Measurements from ENCODE around the gene KAT2B.

DNA sequence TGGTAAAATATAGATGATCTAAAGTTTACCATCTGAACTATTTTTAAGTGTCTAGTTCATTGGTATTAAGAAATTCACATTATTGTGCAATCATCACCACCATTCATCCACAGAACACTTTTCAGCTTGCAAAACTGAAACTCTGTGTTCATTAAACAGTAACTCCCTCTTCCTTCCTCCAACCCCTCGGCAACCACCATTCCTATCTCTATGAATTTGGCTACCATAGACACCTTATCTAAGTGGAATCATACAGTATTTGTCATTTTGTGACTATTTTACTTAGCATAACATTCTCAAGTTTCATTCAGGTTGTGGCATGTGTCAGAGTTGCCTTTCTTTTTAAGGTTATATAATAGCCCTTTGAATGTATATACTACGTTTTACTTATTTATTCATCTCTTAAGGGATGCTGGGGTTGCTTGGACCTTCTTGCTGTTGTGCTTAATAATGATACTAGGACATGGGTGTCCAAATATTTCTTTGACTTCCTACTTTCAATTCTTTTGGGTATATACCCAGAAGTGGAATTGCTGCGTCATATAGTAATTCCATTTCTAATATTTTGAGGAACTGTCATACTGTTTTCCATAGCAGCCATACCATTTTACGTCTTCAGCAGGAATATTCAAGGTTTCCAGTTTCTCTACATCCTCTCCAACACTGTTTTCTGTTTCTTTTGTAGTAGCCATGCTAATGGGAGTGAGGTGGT is 20.9 kb downstream of the KAT2B start:
- no peak for TF ChIP-seq EZH2 (IDR thresholded peaks at IDR 0.05)
- no peak for TF ChIP-seq POLR2AphosphoS5 (IDR thresholded peaks at IDR 0.05; ENCODE audit: borderline replicate concordance, low read depth, low read length)
- no peak for TF ChIP-seq FOXP2 (optimal IDR thresholded peaks at IDR 0.05; ENCODE audit: control extremely low read depth, extremely low read length, insufficient read depth)

Data from SK-N-MC (cell line).